Ascending aorta (tissue), 2 donors: Measurements from ENCODE around the gene KCND3. TPM values are rescaled to one million over a fixed set of nuclear protein-coding genes. Genes with fewer than 3 reads are reported as not detected.

Source experiments
- DNase-seq, 2 donors: peaks; one replicate each; pipeline ENCODE4 v3.0.0-alpha.2; 2019; ENCODE audit warnings: low spot score in 2 of 2
- H3K27ac ChIP-seq, 2 donors: fragments of 200-600 bp; sonication (generic); one replicate each; pipeline ENCODE4 v1.5.1; 2016 to 2017; ENCODE audit warnings: mild to moderate bottlenecking in 1 of 2
- H3K27me3 ChIP-seq: fragments of 200-600 bp; sonication (generic); one replicate; pipeline ENCODE4 v1.5.1; 2017
- H3K36me3 ChIP-seq, 2 donors: fragments of 200-600 bp; sonication (generic); one replicate each; pipeline ENCODE4 v1.5.1; 2016
- H3K4me1 ChIP-seq, 2 donors: fragments of 200-600 bp; sonication (generic); one replicate each; pipeline ENCODE4 v1.5.1; 2016 to 2017; ENCODE audit warnings: mild to moderate bottlenecking in 1 of 2
- H3K4me3 ChIP-seq, 2 donors: fragments of 200-600 bp; sonication (generic); one replicate each; pipeline ENCODE4 v1.5.1; 2016 to 2017; ENCODE audit warnings: mild to moderate bottlenecking in 1 of 2
- H3K9me3 ChIP-seq, 2 donors: fragments of 200-600 bp; sonication (generic); one replicate each; pipeline ENCODE4 v1.5.1; 2016
- CTCF ChIP-seq, 3 experiments: fragments of 200-600 bp in 2 of 3; fragments of 450-650 bp in 1 of 3; sonication (generic) in 2 of 3; IDR thresholded peaks; one replicate each; pipeline ENCODE4 v1.5.1; 2016 to 2019; ENCODE audit warnings: antibody characterized with exemption in 3 of 3, mild to moderate bottlenecking in 1 of 3, moderate library complexity in 1 of 3
- intact Hi-C: fragments of 100-400 bp; cut with DNase I; formaldehyde crosslinking; loops from one replicate; pipeline ENCODE4 v1.15.1; 2023
- total RNA-seq: library from RNA; depleted of rRNA; stranded (reverse); fragments of >200 nt; gene quantifications from one replicate; pipeline ENCODE4 v1.1.0, GENCODE V29; 2016

The KCND3 gene
- total RNA-seq, 1 donor from 2014 or later: 13.3 TPM

DNA sequence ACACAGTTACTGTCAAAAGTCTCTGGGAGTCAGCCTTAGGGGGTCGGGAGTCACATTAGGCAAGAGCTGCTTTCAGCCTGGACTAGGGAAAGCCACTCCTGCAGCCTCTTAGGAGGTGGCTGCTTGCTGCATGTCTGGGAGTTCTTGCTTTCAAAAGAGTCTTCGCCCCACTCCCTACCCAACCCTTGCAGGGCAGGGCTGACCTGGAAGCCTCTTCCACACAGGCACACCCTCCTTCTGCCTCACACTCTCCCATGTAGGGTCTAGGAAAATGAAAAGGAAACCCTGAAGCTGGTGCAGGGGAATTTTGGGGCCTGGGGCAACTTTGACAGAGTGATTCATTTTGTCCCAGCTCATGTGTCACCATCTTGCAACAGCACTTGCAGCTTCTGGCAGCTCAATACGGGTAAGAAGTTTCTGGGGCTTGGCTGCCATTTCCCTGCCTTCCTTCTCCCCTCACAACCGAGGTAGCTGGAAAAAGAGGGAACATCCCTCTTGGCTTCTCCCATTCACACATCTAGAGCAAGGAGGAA, 37.3 kb downstream of the KCND3 start:
- no peak for DNase-seq
- no peak for TF ChIP-seq CTCF (IDR thresholded peaks at IDR 0.05)
- no peaks in the 10 kb centered on the region for H3K27me3 ChIP-seq
- H3K4me1 ChIP-seq: peaks cover 0 to 2% of the 10 kb centered on the region in 2 donors
- no peak overlapping the region for H3K27ac ChIP-seq
- no peaks in the 10 kb centered on the region for H3K9me3 ChIP-seq
- no peaks in the 10 kb centered on the region for H3K36me3 ChIP-seq
- intact Hi-C loops: no loop called here
- H3K4me3 ChIP-seq: no peak overlapping the region

- no peak for TF ChIP-seq CTCF (IDR thresholded peaks at IDR 0.05)
Observed at GRCh38 chr1:111948209-111949171, 41.0 kb downstream of the KCND3 start.

GRCh38 chr1:111943846-111944749, 45.4 kb downstream of the KCND3 start:
- Histone ChIP-seq H3K27ac (no peak overlapping the region), H3K36me3 (no peaks in the 10 kb centered on the region), H3K27me3 (no peaks in the 10 kb centered on the region), H3K9me3 (no peaks in the 10 kb centered on the region), H3K4me1 (no peaks in the 10 kb centered on the region), H3K4me3 (no peak overlapping the region)
- no peak for DNase-seq
- no peak for TF ChIP-seq CTCF (IDR thresholded peaks at IDR 0.05)
- intact Hi-C loops: no loop called here

More at GRCh38 chr1:111948209-111949171, 41.0 kb downstream of the KCND3 start:
- DNase-seq: no peak
- Histone ChIP-seq H3K4me3 (no peak overlapping the region), H3K27ac (no peak overlapping the region), H3K27me3 (no peaks in the 10 kb centered on the region), H3K9me3 (no peaks in the 10 kb centered on the region), H3K4me1 (no peaks in the 10 kb centered on the region), H3K36me3 (no peaks in the 10 kb centered on the region)
- intact Hi-C loops: no loop called here

DNA sequence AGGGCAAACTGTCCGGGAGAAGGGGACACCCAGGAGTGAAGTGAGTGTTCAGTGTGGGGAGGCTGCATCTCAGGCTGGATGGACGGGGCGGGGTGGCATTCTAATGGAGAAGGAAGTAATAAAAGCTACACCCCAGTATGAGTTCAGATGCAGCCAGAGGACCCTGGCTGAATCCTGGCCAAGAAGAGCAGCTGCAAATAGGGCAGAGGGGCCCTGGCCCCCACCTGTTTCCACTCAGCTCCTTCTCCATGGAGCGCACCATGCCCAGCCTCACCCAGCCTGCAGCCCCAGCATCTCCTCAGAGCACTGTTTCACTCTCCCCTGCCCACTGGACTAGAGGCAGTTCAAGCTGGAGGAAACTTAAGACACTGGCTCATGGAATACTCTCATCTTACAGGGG, 46.4 kb downstream of the KCND3 start:
- intact Hi-C loops: no loop called here
- Histone ChIP-seq H3K9me3 (no peaks in the 10 kb centered on the region), H3K4me1 (no peaks in the 10 kb centered on the region), H3K4me3 (no peak overlapping the region), H3K27ac (no peak overlapping the region), H3K27me3 (no peaks in the 10 kb centered on the region), H3K36me3 (no peaks in the 10 kb centered on the region)
- DNase-seq: no peak
- no peak for TF ChIP-seq CTCF (IDR thresholded peaks at IDR 0.05)

- intact Hi-C loops: no loop called here
- no peak for TF ChIP-seq CTCF (IDR thresholded peaks at IDR 0.05)
- Histone ChIP-seq H3K9me3 (no peaks in the 10 kb centered on the region), H3K27ac (no peak overlapping the region), H3K27me3 (no peaks in the 10 kb centered on the region), H3K36me3 (no peaks in the 10 kb centered on the region), H3K4me3 (no peak overlapping the region), H3K4me1 (peaks cover 0 to 4% of the 10 kb centered on the region in 2 donors)
- no peak for DNase-seq
Observed at GRCh38 chr1:111938536-111938935, 50.9 kb downstream of the KCND3 start.
